Measurements from ENCODE around the gene TMEM231. TPM values are rescaled to one million over a fixed set of nuclear protein-coding genes. Genes with fewer than 3 reads are reported as not detected.

TMEM231 gene
- total RNA-seq, 1 donor from 2014 or later: 12.5 TPM

- H3K4me3 ChIP-seq (ENCODE audit: low read depth, low read length): no peak overlapping the region
- no peak for DNase-seq (ENCODE audit: low read depth)
- no peak for TF ChIP-seq CTCF (conservative IDR thresholded peaks at IDR 0.05; ENCODE audit: low read depth, low read length)
These were observed 18.3 kb downstream of the TMEM231 start for GRCh38 chr16:75537776-75538175.

GRCh38 chr16:75535901-75536300 lies 20.2 kb downstream of the TMEM231 start, which contains the start of gene CHST5:
Gene CHST5, minus strand, starts transcription at chr16:75536108. Its CDS starts 5,724 bp downstream, at chr16:75530384.
- DNase-seq (ENCODE audit: low read depth): no peak
- no peak within 1 kb of the TSS for H3K4me3 ChIP-seq (ENCODE audit: low read depth, low read length)
- TF ChIP-seq CTCF (conservative IDR thresholded peaks at IDR 0.05; ENCODE audit: low read depth, low read length): no peak

- DNase-seq (ENCODE audit: low read depth): no peak
- H3K4me3 ChIP-seq (ENCODE audit: low read depth, low read length): no peak overlapping the region
- TF ChIP-seq CTCF (conservative IDR thresholded peaks at IDR 0.05; ENCODE audit: low read depth, low read length): no peak
These were observed 20.7 kb downstream of the TMEM231 start for GRCh38 chr16:75535211-75535843.

- no peak for DNase-seq (ENCODE audit: low read depth)
- no peak for TF ChIP-seq CTCF (conservative IDR thresholded peaks at IDR 0.05; ENCODE audit: low read depth, low read length)
- H3K4me3 ChIP-seq (ENCODE audit: low read depth, low read length): no peak overlapping the region
These were observed 21.4 kb downstream of the TMEM231 start for GRCh38 chr16:75534560-75535205.

GRCh38 chr16:75532791-75533190 lies 23.3 kb downstream of the TMEM231 start:
- DNase-seq (ENCODE audit: low read depth): no peak
- no peak for TF ChIP-seq CTCF (conservative IDR thresholded peaks at IDR 0.05; ENCODE audit: low read depth, low read length)
- no peak overlapping the region for H3K4me3 ChIP-seq (ENCODE audit: low read depth, low read length)

GRCh38 chr16:75532142-75532765 lies 23.8 kb downstream of the TMEM231 start:
- H3K4me3 ChIP-seq (ENCODE audit: low read depth, low read length): no peak overlapping the region
- no peak for TF ChIP-seq CTCF (conservative IDR thresholded peaks at IDR 0.05; ENCODE audit: low read depth, low read length)
- no peak for DNase-seq (ENCODE audit: low read depth)

All from epithelial cell of proximal tubule (primary cell).